Uterus (tissue), 4 donors: ENCODE measurements around the gene RREB1. TPM values are rescaled to one million over a fixed set of nuclear protein-coding genes. Genes with fewer than 3 reads are reported as not detected.

Source experiments
- DNase-seq, 2 donors: peaks; one replicate each; pipeline ENCODE4 v3.0.0-alpha.2; 2019 to 2020
- H3K27ac ChIP-seq, 2 donors: fragments of 200-600 bp; sonication (generic); 1 replicate in 1 of 2; 2 replicates in 1 of 2; pipeline ENCODE4 v1.5.1; 2016 to 2018
- H3K27me3 ChIP-seq, 2 donors: fragments of 200-600 bp; sonication (generic); one replicate each; pipeline ENCODE4 v1.5.1; 2018 to 2019; ENCODE audit warnings: control low read depth in 1 of 2
- H3K36me3 ChIP-seq, 2 donors: fragments of 200-600 bp; sonication (generic); one replicate each; pipeline ENCODE4 v1.5.1; 2019; ENCODE audit warnings: control low read depth in 1 of 2
- H3K4me1 ChIP-seq, 2 donors: fragments of 200-600 bp; sonication (generic); one replicate each; pipeline ENCODE4 v1.5.1; 2018 to 2019; ENCODE audit warnings: control low read depth in 1 of 2
- H3K4me3 ChIP-seq, 2 donors: fragments of 200-600 bp; sonication (generic); 1 replicate in 1 of 2; 2 replicates in 1 of 2; pipeline ENCODE4 v1.5.1; 2018 to 2019; ENCODE audit warnings: mild to moderate bottlenecking in 1 of 2
- H3K9me3 ChIP-seq, 2 donors: fragments of 200-600 bp; sonication (generic); one replicate each; pipeline ENCODE4 v1.5.1; 2019; ENCODE audit warnings: control low read depth in 1 of 2
- POLR2A ChIP-seq, 2 donors: fragments of 450-650 bp; IDR thresholded peaks; one replicate each; pipeline ENCODE4 v1.6.1; 2016; ENCODE audit warnings: antibody characterized with exemption in 2 of 2, mild to moderate bottlenecking in 1 of 2, moderate library complexity in 1 of 2
- intact Hi-C: fragments of 100-400 bp; cut with DNase I; formaldehyde crosslinking; loops from one replicate; pipeline ENCODE4 v1.15.1; 2023; ENCODE audit warnings: low total_unique reads
- total RNA-seq, 4 donors: library from RNA; depleted of rRNA in 3 of 4; stranded (reverse); fragments of >200 nt in 3 of 4; gene quantifications; one replicate each; pipeline versions ENCODE4 v1.1.0 to v1.2.4, GENCODE V29; 2014 to 2023
- TF ChIP-seq, protein P1 (sequence below), 4 experiments: fragments of 200-600 bp in 2 of 4; fragments of 450-650 bp in 2 of 4; sonication (generic) in 2 of 4; IDR thresholded peaks; one replicate each; pipeline ENCODE4 v1.5.1; 2016 to 2019; ENCODE audit warnings: antibody characterized with exemption in 4 of 4, mild to moderate bottlenecking in 2 of 4, moderate library complexity in 1 of 4
- donor health status: DM: yes; HTN: yes; CAD: no.

The RREB1 gene
- total RNA-seq, 4 donors from 2014 or later = 15.1 to 65.9 (median 22.7) TPM

GRCh38 chr6:7238526-7238899 lies 130.8 kb downstream of the RREB1 start:
- Histone ChIP-seq H3K4me3 (no peak overlapping the region), H3K36me3 (no peaks in the 10 kb centered on the region), H3K27me3 (no peaks in the 10 kb centered on the region), H3K9me3 (no peaks in the 10 kb centered on the region), H3K4me1 (no peaks in the 10 kb centered on the region), H3K27ac (no peak overlapping the region)
- TF ChIP-seq, protein P1, sequence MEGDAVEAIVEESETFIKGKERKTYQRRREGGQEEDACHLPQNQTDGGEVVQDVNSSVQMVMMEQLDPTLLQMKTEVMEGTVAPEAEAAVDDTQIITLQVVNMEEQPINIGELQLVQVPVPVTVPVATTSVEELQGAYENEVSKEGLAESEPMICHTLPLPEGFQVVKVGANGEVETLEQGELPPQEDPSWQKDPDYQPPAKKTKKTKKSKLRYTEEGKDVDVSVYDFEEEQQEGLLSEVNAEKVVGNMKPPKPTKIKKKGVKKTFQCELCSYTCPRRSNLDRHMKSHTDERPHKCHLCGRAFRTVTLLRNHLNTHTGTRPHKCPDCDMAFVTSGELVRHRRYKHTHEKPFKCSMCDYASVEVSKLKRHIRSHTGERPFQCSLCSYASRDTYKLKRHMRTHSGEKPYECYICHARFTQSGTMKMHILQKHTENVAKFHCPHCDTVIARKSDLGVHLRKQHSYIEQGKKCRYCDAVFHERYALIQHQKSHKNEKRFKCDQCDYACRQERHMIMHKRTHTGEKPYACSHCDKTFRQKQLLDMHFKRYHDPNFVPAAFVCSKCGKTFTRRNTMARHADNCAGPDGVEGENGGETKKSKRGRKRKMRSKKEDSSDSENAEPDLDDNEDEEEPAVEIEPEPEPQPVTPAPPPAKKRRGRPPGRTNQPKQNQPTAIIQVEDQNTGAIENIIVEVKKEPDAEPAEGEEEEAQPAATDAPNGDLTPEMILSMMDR (IDR thresholded peaks at IDR 0.05) = no peak
- TF ChIP-seq POLR2A (IDR thresholded peaks at IDR 0.05) = no peak
- intact Hi-C loops = no loop called here
- DNase-seq = no peak

DNA sequence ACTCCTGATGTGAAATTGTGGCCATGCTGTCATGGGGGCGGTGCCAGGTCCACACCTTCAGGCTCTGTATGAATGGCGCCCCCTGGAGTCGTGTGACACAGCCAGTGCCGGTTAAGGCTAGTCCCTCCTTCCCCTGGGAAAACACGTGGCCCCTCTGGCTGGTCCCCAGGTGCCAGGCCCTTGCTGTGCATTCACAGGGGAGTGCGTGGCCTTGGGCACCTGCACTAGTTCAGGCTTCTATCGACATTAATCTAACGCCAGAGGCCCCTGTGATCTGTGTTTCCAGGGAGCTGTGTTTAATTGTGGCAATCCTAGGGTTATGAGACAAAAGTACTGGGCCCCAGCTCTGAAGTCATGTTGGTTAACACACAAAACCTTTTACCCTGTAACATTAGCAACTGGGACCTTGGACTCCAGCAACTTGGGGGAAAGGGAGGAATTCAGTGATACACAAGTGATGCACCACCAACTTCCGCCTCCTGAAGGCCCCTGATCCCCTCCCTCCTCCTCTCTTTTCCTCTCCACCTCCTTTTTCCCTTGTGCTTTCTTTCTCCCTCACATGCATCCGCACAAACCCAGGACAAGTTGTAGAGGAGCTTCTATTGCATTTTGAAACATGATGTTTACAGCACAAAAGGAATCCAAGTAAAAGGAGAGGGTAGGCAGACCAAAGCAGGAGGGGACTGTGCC lies 131.3 kb downstream of the RREB1 start:
- Histone ChIP-seq H3K36me3 (no peaks in the 10 kb centered on the region), H3K27ac (no peak overlapping the region), H3K4me3 (no peak overlapping the region), H3K4me1 (no peaks in the 10 kb centered on the region), H3K9me3 (no peaks in the 10 kb centered on the region), H3K27me3 (no peaks in the 10 kb centered on the region)
- TF ChIP-seq, protein P1 (IDR thresholded peaks at IDR 0.05) = peak; percentile 36 to 61 (median 50)
- no peak for TF ChIP-seq POLR2A (IDR thresholded peaks at IDR 0.05)
- intact Hi-C loops = no loop called here
- peak; percentile 70 to 79 for DNase-seq

GRCh38 chr6:7239590-7239948 lies 131.8 kb downstream of the RREB1 start:
- Histone ChIP-seq H3K4me3 (no peak overlapping the region), H3K27ac (no peak overlapping the region), H3K36me3 (no peaks in the 10 kb centered on the region), H3K4me1 (no peaks in the 10 kb centered on the region), H3K27me3 (no peaks in the 10 kb centered on the region), H3K9me3 (no peaks in the 10 kb centered on the region)
- intact Hi-C loops = no loop called here
- DNase-seq = no peak
- TF ChIP-seq, protein P1 (IDR thresholded peaks at IDR 0.05) = no peak
- TF ChIP-seq POLR2A (IDR thresholded peaks at IDR 0.05) = no peak

- intact Hi-C loops = loop anchor here (10.0 kb wide), 1 partner anchor 516 kb away; no protein-coding TSS in a partner anchor
Measured at GRCh38 chr6:7240351-7240750, 132.6 kb downstream of the RREB1 start.

DNA sequence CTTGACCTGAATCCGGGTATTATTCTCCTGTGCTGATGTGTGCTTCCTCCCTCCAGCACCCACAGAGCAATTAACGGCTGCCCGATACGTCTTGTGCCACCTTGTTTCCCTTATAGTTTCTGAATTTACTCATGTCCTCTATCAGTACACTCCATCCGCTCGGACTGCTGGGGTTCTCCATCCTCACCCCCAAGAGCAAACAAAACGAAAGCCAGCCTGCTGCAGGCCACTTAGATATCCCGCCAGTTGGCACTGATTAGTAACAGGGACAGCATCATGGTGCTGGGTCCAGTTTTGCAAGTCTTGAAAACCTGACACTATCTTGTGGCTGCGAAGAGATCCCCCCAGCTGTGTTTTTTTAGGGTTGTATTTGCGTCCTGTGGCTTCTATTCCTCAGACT lies 133.4 kb downstream of the RREB1 start:
- Histone ChIP-seq H3K4me1 (no peaks in the 10 kb centered on the region), H3K36me3 (no peaks in the 10 kb centered on the region), H3K27me3 (no peaks in the 10 kb centered on the region), H3K27ac (no peak overlapping the region), H3K4me3 (no peak overlapping the region), H3K9me3 (no peaks in the 10 kb centered on the region)
- TF ChIP-seq POLR2A (IDR thresholded peaks at IDR 0.05) = no peak
- TF ChIP-seq, protein P1 (IDR thresholded peaks at IDR 0.05) = no peak
- DNase-seq = no peak
- intact Hi-C loops = loop anchor here (10.0 kb wide), 1 partner anchor 516 kb away; no protein-coding TSS in a partner anchor

More at GRCh38 chr6:7240351-7240750, 132.6 kb downstream of the RREB1 start:
- no peaks in the 10 kb centered on the region for H3K9me3 ChIP-seq
- no peak overlapping the region for H3K27ac ChIP-seq
- no peaks in the 10 kb centered on the region for H3K27me3 ChIP-seq
- no peaks in the 10 kb centered on the region for H3K36me3 ChIP-seq
- TF ChIP-seq POLR2A (IDR thresholded peaks at IDR 0.05) = no peak
- TF ChIP-seq, protein P1 (IDR thresholded peaks at IDR 0.05) = no peak
- DNase-seq = no peak
- H3K4me1 ChIP-seq = no peaks in the 10 kb centered on the region
- no peak overlapping the region for H3K4me3 ChIP-seq
